GM19023 (cell line): ENCODE measurements around the gene LPP.
A peak's percentile ranks its signal among the peaks of the same experiment; 100 is the strongest.

Experiments
- ATAC-seq: cut with Tn5 transposase; IDR thresholded peaks from one replicate; pipeline ENCODE4 v1.9.1; 2021; ENCODE audit warnings: mild to moderate bottlenecking, moderate library complexity; ENCODE audit not compliant: unreplicated experiment

Gene LPP

GRCh38 chr3:188351648-188352047, 197.7 kb downstream of the LPP start:
- ATAC-seq, result no peak

GRCh38 chr3:188352196-188352927, 198.4 kb downstream of the LPP start:
- ATAC-seq, result no peak

- ATAC-seq, result no peak
Measured at GRCh38 chr3:188353426-188353825, 199.5 kb downstream of the LPP start.

GRCh38 chr3:188358787-188359493, 205.0 kb downstream of the LPP start:
- no peak for ATAC-seq

GRCh38 chr3:188360364-188360881, 206.5 kb downstream of the LPP start:
- ATAC-seq, result no peak

GRCh38 chr3:188361888-188362287, 207.9 kb downstream of the LPP start:
- ATAC-seq, result no peak

- no peak for ATAC-seq
Measured at GRCh38 chr3:188362405-188362831, 208.5 kb downstream of the LPP start.

- ATAC-seq, result no peak
Measured at GRCh38 chr3:188365184-188365583, 211.2 kb downstream of the LPP start.

GRCh38 chr3:188365988-188366698, 212.2 kb downstream of the LPP start:
- no peak for ATAC-seq

- ATAC-seq, result no peak
Measured at GRCh38 chr3:188367678-188368077, 213.7 kb downstream of the LPP start.

- ATAC-seq, result no peak
Measured at GRCh38 chr3:188369526-188369925, 215.6 kb downstream of the LPP start.

- ATAC-seq, result no peak
Measured at GRCh38 chr3:188370081-188370830, 216.3 kb downstream of the LPP start.

- ATAC-seq, result no peak
Measured at GRCh38 chr3:188378786-188379185, 224.8 kb downstream of the LPP start.

GRCh38 chr3:188380252-188380651, 226.3 kb downstream of the LPP start:
- ATAC-seq, result no peak

GRCh38 chr3:188380722-188381121, 226.8 kb downstream of the LPP start:
- ATAC-seq, result no peak

- no peak for ATAC-seq
Measured at GRCh38 chr3:188383748-188384147, 229.8 kb downstream of the LPP start.

GRCh38 chr3:188385295-188385694, 231.3 kb downstream of the LPP start:
- ATAC-seq, result no peak

- ATAC-seq, result peak; percentile 94
Measured at GRCh38 chr3:188389711-188390342, 235.9 kb downstream of the LPP start.

GRCh38 chr3:188390343-188390718, 236.4 kb downstream of the LPP start:
- ATAC-seq, result peak; percentile 33

- ATAC-seq, result no peak
Measured at GRCh38 chr3:188390775-188391443, 237.0 kb downstream of the LPP start.
